Fibroblast of lung (primary cell): ENCODE data around the gene TRIM46.

Source experiments
- CTCF ChIP-seq, 2 donors: IDR thresholded peaks in 1 of 2; conservative IDR thresholded peaks in 1 of 2; 1 replicate in 1 of 2; 2 replicates in 1 of 2; pipeline ENCODE4 v1.5.1; 2011 to 2012; ENCODE audit warnings: low read length in 2 of 2, control low read depth in 1 of 2, inconsistent platforms in 1 of 2, low read depth in 1 of 2, mild to moderate bottlenecking in 1 of 2
- EZH2 ChIP-seq: IDR thresholded peaks from 2 replicates; pipeline ENCODE4 v1.5.1; 2012; ENCODE audit warnings: low read length, control low read depth, mild to moderate bottlenecking; ENCODE audit errors: missing control alignments

GRCh38 chr1:155170101-155170785, 3.4 kb upstream of the TRIM46 start:
- TF ChIP-seq CTCF (conservative IDR thresholded peaks at IDR 0.05 in 1 of 2, IDR thresholded peaks at IDR 0.05 in 1 of 2; ENCODE audit: low read depth in 1 of 2, low read length in 2 of 2): no peak
- TF ChIP-seq EZH2: no peak
